ENCODE data around the gene HPRT1. TPM values are rescaled to one million over a fixed set of nuclear protein-coding genes. Genes with fewer than 3 reads are reported as not detected.

The HPRT1 gene
- 10 to 100 TPM; 81.0 to 87.6 (median 83.0) TPM for total RNA-seq

GRCh38 chrX:134460005-134460861 lies at the start of gene HPRT1:
TSS of gene HPRT1 (plus strand) at chrX:134460165. CDS start at chrX:134460312, 147 bp downstream.
- no peaks in the 10 kb centered on the region for H3K27me3 Mint-ChIP-seq (ENCODE audit: low read depth)
- H3K9me3 Mint-ChIP-seq, result no peaks in the 10 kb centered on the region
- peak within 1 kb of the TSS; percentile 90 for H3K4me3 Mint-ChIP-seq
- DNase-seq (peak; percentile 71), ATAC-seq (peak; percentile 95 to 98)
- no peaks in the 10 kb centered on the region for H3K36me3 Mint-ChIP-seq (ENCODE audit: insufficient read depth)
- peaks cover 2% of the 10 kb centered on the region for H3K4me1 Mint-ChIP-seq (ENCODE audit: low read depth)

- DNase-seq (no peak), ATAC-seq (no peak)
- Mint-ChIP-seq H3K9me3 (no peaks in the 10 kb centered on the region), H3K36me3 (ENCODE audit: insufficient read depth) (peaks cover 13% of the 10 kb centered on the region), H3K27me3 (ENCODE audit: low read depth) (no peaks in the 10 kb centered on the region), H3K4me1 (ENCODE audit: low read depth) (no peaks in the 10 kb centered on the region), H3K4me3 (no peak overlapping the region)
Measured at GRCh38 chrX:134416087-134416486, 43.9 kb upstream of the HPRT1 start.

GRCh38 chrX:134418317-134419113 lies 41.5 kb upstream of the HPRT1 start:
- ATAC-seq (no peak), DNase-seq (no peak)
- Mint-ChIP-seq H3K4me1 (ENCODE audit: low read depth) (no peaks in the 10 kb centered on the region), H3K27me3 (ENCODE audit: low read depth) (no peaks in the 10 kb centered on the region), H3K4me3 (no peak overlapping the region), H3K9me3 (no peaks in the 10 kb centered on the region), H3K36me3 (ENCODE audit: insufficient read depth) (peaks cover 13% of the 10 kb centered on the region)

GRCh38 chrX:134419784-134420183 lies 40.2 kb upstream of the HPRT1 start:
- ATAC-seq (no peak), DNase-seq (no peak)
- Mint-ChIP-seq H3K9me3 (no peaks in the 10 kb centered on the region), H3K4me3 (no peak overlapping the region), H3K36me3 (ENCODE audit: insufficient read depth) (peaks cover 11% of the 10 kb centered on the region), H3K27me3 (ENCODE audit: low read depth) (no peaks in the 10 kb centered on the region), H3K4me1 (ENCODE audit: low read depth) (no peaks in the 10 kb centered on the region)

GRCh38 chrX:134423606-134424005 lies 36.4 kb upstream of the HPRT1 start:
- no peaks in the 10 kb centered on the region for H3K4me1 Mint-ChIP-seq (ENCODE audit: low read depth)
- H3K36me3 Mint-ChIP-seq (ENCODE audit: insufficient read depth), result peaks cover 9% of the 10 kb centered on the region
- DNase-seq (no peak), ATAC-seq (no peak)
- H3K27me3 Mint-ChIP-seq (ENCODE audit: low read depth), result no peaks in the 10 kb centered on the region
- H3K4me3 Mint-ChIP-seq, result no peak overlapping the region
- no peaks in the 10 kb centered on the region for H3K9me3 Mint-ChIP-seq

- ATAC-seq (no peak), DNase-seq (no peak)
- no peaks in the 10 kb centered on the region for H3K27me3 Mint-ChIP-seq (ENCODE audit: low read depth)
- H3K4me3 Mint-ChIP-seq, result no peak overlapping the region
- H3K4me1 Mint-ChIP-seq (ENCODE audit: low read depth), result no peaks in the 10 kb centered on the region
- no peaks in the 10 kb centered on the region for H3K9me3 Mint-ChIP-seq
- peaks cover 19% of the 10 kb centered on the region for H3K36me3 Mint-ChIP-seq (ENCODE audit: insufficient read depth)
Measured at GRCh38 chrX:134426281-134426680, 33.7 kb upstream of the HPRT1 start.

- Mint-ChIP-seq H3K4me1 (ENCODE audit: low read depth) (peaks cover 5% of the 10 kb centered on the region), H3K9me3 (no peaks in the 10 kb centered on the region), H3K4me3 (no peak overlapping the region), H3K36me3 (ENCODE audit: insufficient read depth) (peaks cover 26% of the 10 kb centered on the region), H3K27me3 (ENCODE audit: low read depth) (no peaks in the 10 kb centered on the region)
- DNase-seq (no peak), ATAC-seq (peak; percentile 74 to 82)
Measured at GRCh38 chrX:134431894-134432293, 28.1 kb upstream of the HPRT1 start.

GRCh38 chrX:134435894-134436293 lies 24.1 kb upstream of the HPRT1 start:
- H3K4me1 Mint-ChIP-seq (ENCODE audit: low read depth), result peaks cover 5% of the 10 kb centered on the region
- no peak for DNase-seq
- H3K4me3 Mint-ChIP-seq, result no peak overlapping the region
- peaks cover 15% of the 10 kb centered on the region for H3K36me3 Mint-ChIP-seq (ENCODE audit: insufficient read depth)
- H3K27me3 Mint-ChIP-seq (ENCODE audit: low read depth), result no peaks in the 10 kb centered on the region
- H3K9me3 Mint-ChIP-seq, result no peaks in the 10 kb centered on the region
- ATAC-seq, result no peak

- H3K4me3 Mint-ChIP-seq, result no peak overlapping the region
- no peaks in the 10 kb centered on the region for H3K27me3 Mint-ChIP-seq (ENCODE audit: low read depth)
- peaks cover 3% of the 10 kb centered on the region for H3K4me1 Mint-ChIP-seq (ENCODE audit: low read depth)
- no peak for ATAC-seq
- peaks cover 4% of the 10 kb centered on the region for H3K36me3 Mint-ChIP-seq (ENCODE audit: insufficient read depth)
- no peak for DNase-seq
- H3K9me3 Mint-ChIP-seq, result no peaks in the 10 kb centered on the region
Measured at GRCh38 chrX:134443020-134443419, 16.9 kb upstream of the HPRT1 start.

- DNase-seq, result no peak
- Mint-ChIP-seq H3K4me1 (ENCODE audit: low read depth) (peaks cover 3% of the 10 kb centered on the region), H3K9me3 (no peaks in the 10 kb centered on the region), H3K4me3 (no peak overlapping the region), H3K27me3 (ENCODE audit: low read depth) (no peaks in the 10 kb centered on the region), H3K36me3 (ENCODE audit: insufficient read depth) (peaks cover 4% of the 10 kb centered on the region)
- ATAC-seq, result no peak
Measured at GRCh38 chrX:134443461-134443860, 16.5 kb upstream of the HPRT1 start.

- H3K4me1 Mint-ChIP-seq (ENCODE audit: low read depth), result peaks cover 3% of the 10 kb centered on the region
- ATAC-seq, result no peak
- peaks cover 2% of the 10 kb centered on the region for H3K36me3 Mint-ChIP-seq (ENCODE audit: insufficient read depth)
- H3K27me3 Mint-ChIP-seq (ENCODE audit: low read depth), result no peaks in the 10 kb centered on the region
- no peak for DNase-seq
- H3K9me3 Mint-ChIP-seq, result no peaks in the 10 kb centered on the region
- H3K4me3 Mint-ChIP-seq, result no peak overlapping the region
Measured at GRCh38 chrX:134444681-134445080, 15.3 kb upstream of the HPRT1 start.

GRCh38 chrX:134452596-134452995 lies 7.4 kb upstream of the HPRT1 start:
- Mint-ChIP-seq H3K9me3 (no peaks in the 10 kb centered on the region), H3K4me1 (ENCODE audit: low read depth) (no peaks in the 10 kb centered on the region), H3K27me3 (ENCODE audit: low read depth) (no peaks in the 10 kb centered on the region), H3K4me3 (no peak overlapping the region), H3K36me3 (ENCODE audit: insufficient read depth) (no peaks in the 10 kb centered on the region)
- ATAC-seq (no peak), DNase-seq (no peak)

GRCh38 chrX:134453631-134454030 lies 6.3 kb upstream of the HPRT1 start:
- Mint-ChIP-seq H3K4me3 (no peak overlapping the region), H3K4me1 (ENCODE audit: low read depth) (no peaks in the 10 kb centered on the region), H3K36me3 (ENCODE audit: insufficient read depth) (no peaks in the 10 kb centered on the region), H3K27me3 (ENCODE audit: low read depth) (no peaks in the 10 kb centered on the region), H3K9me3 (no peaks in the 10 kb centered on the region)
- no peak for DNase-seq
- ATAC-seq, result no peak

- Mint-ChIP-seq H3K36me3 (ENCODE audit: insufficient read depth) (no peaks in the 10 kb centered on the region), H3K4me3 (no peak overlapping the region), H3K4me1 (ENCODE audit: low read depth) (no peaks in the 10 kb centered on the region), H3K27me3 (ENCODE audit: low read depth) (no peaks in the 10 kb centered on the region), H3K9me3 (no peaks in the 10 kb centered on the region)
- ATAC-seq (no peak), DNase-seq (no peak)
Measured at GRCh38 chrX:134454506-134454905, 5.5 kb upstream of the HPRT1 start.

- H3K4me3 Mint-ChIP-seq, result no peak overlapping the region
- H3K36me3 Mint-ChIP-seq (ENCODE audit: insufficient read depth), result no peaks in the 10 kb centered on the region
- H3K9me3 Mint-ChIP-seq, result no peaks in the 10 kb centered on the region
- ATAC-seq (no peak), DNase-seq (no peak)
- H3K4me1 Mint-ChIP-seq (ENCODE audit: low read depth), result peaks cover 2% of the 10 kb centered on the region
- no peaks in the 10 kb centered on the region for H3K27me3 Mint-ChIP-seq (ENCODE audit: low read depth)
Measured at GRCh38 chrX:134457708-134458107, 2.3 kb upstream of the HPRT1 start.
